Smooth muscle cell (in vitro differentiated cells): ENCODE results near the gene CA10. TPM values are rescaled to one million over a fixed set of nuclear protein-coding genes. Genes with fewer than 3 reads are reported as not detected.

Experiments used
- DNase-seq: peaks from one replicate; lab custom pipeline; 2025; ENCODE audit not compliant: unreplicated experiment; lab: John Stamatoyannopoulos, UW
- H2AFZ ChIP-seq: fragments of 200-600 bp; sonication (generic); 2 replicates; pipeline ENCODE4 v1.6.0; 2016; ENCODE audit warnings: antibody characterized with exemption, low read depth, mild to moderate bottlenecking
- H3F3A ChIP-seq: fragments of 200-600 bp; sonication (generic); 2 replicates; pipeline ENCODE4 v1.6.0; 2017; ENCODE audit warnings: antibody characterized with exemption, low read depth
- H3K27ac ChIP-seq: fragments of 200-600 bp; sonication (generic); 2 replicates; pipeline ENCODE4 v1.5.1; 2016; ENCODE audit warnings: low read depth, mild to moderate bottlenecking
- H3K27me3 ChIP-seq: fragments of 200-600 bp; sonication (generic); 2 replicates; pipeline ENCODE4 v1.6.1; 2016; ENCODE audit warnings: low read depth, mild to moderate bottlenecking
- H3K36me3 ChIP-seq: fragments of 200-600 bp; sonication (generic); 2 replicates; pipeline ENCODE4 v1.5.1; 2016; ENCODE audit warnings: low read depth
- H3K4me1 ChIP-seq: fragments of 200-600 bp; sonication (generic); 2 replicates; pipeline ENCODE4 v1.5.1; 2016; ENCODE audit warnings: low read depth
- H3K4me2 ChIP-seq: fragments of 200-600 bp; sonication (generic); 2 replicates; pipeline ENCODE4 v1.6.0; 2016; ENCODE audit warnings: mild to moderate bottlenecking
- H3K4me3 ChIP-seq: fragments of 200-600 bp; sonication (generic); 2 replicates; pipeline ENCODE4 v1.5.1; 2016; ENCODE audit warnings: mild to moderate bottlenecking
- H3K79me2 ChIP-seq: fragments of 200-600 bp; sonication (generic); 2 replicates; pipeline ENCODE4 v1.6.0; 2016; ENCODE audit warnings: low read depth, mild to moderate bottlenecking
- H3K9ac ChIP-seq: fragments of 200-600 bp; sonication (generic); 2 replicates; pipeline ENCODE4 v1.6.0; 2016; ENCODE audit warnings: low read depth
- H3K9me3 ChIP-seq: fragments of 200-600 bp; sonication (generic); replicated peaks from 2 replicates; pipeline ENCODE4 v1.5.1; 2016; ENCODE audit warnings: low read depth
- H4K20me1 ChIP-seq: fragments of 200-600 bp; sonication (generic); 2 replicates; pipeline ENCODE4 v1.6.0; 2016; ENCODE audit warnings: low read depth
- CTCF ChIP-seq: fragments of 200-600 bp; sonication (generic); IDR thresholded peaks from 2 replicates; pipeline ENCODE4 v1.5.1; 2017; ENCODE audit warnings: borderline replicate concordance, mild to moderate bottlenecking, antibody characterized with exemption; ENCODE audit not compliant: insufficient read depth, poor library complexity, severe bottlenecking
- WGBS: methylation state at CpG from one replicate; pipeline ENCODE4 v1.1.7; 2016; ENCODE audit warnings: low lambda C conversion rate; 5-methylcytosine and 5-hydroxymethylcytosine counted together
- polyA plus RNA-seq: library from polyadenylated mRNA; unstranded; fragments of >200 nt; fragmentation: Nextera tagmentation; extraction: Ambion mirVana; gene quantifications from 2 replicates; pipeline ENCODE4 v1.2.1, GENCODE V29; 2016
- total RNA-seq: library from RNA; depleted of rRNA; stranded (reverse); fragments of >200 nt; gene quantifications from 2 replicates; pipeline ENCODE4 v1.2.3, GENCODE V29; 2014

CA10 gene
- 0.54 TPM in 1 of 2 replicates, not detected in the other for total RNA-seq
- not detected in 2 replicates for polyA plus RNA-seq

- no peak within 1 kb of the TSS for H2AFZ ChIP-seq
- 3% methylated on average over 16 of the region's 52 CpGs for WGBS
- no peak within 1 kb of the TSS for H3K27ac ChIP-seq
- no peaks in the 10 kb centered on the region for H3K79me2 ChIP-seq
- no peaks in the 10 kb centered on the region for H3K36me3 ChIP-seq
- TF ChIP-seq CTCF, result no peak
- H3K27me3 ChIP-seq, result peaks cover 87% of the 10 kb centered on the region
- H3K4me3 ChIP-seq, result peak within 1 kb of the TSS; percentile 37
- no peaks in the 10 kb centered on the region for H4K20me1 ChIP-seq
- H3K9me3 ChIP-seq, result no peaks in the 10 kb centered on the region
- H3K9ac ChIP-seq, result no peak within 1 kb of the TSS
- peak within 1 kb of the TSS; percentile 79 for H3K4me2 ChIP-seq
- DNase-seq, result no peak
- peaks cover 6% of the 10 kb centered on the region for H3F3A ChIP-seq
- no peaks in the 10 kb centered on the region for H3K4me1 ChIP-seq
Observed at GRCh38 chr17:52158450-52159042, at the start of gene CA10. TSS of gene CA10 (minus strand) at chr17:52158714.

DNA sequence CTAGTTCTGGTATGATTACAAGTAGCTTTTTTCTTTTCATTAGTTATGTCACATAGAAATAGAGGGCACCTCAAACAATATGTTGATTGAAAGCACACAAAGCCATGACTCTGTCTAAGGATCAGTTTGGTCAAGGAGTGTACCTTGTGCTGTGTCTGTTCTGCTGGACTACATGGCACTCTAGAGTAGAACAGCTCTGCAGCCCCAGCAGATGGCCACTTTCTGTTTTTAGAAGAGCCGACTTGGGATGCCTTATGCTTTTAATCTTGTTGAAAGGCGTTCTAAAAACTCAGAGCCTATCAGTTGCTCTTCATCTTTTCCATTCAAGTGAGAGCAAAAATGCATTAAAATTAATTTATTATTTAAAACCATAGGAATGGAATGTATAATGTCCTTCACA lies 49.3 kb upstream of the CA10 start:
- WGBS, result 56% methylated on average over 2 of the region's 2 CpGs
- Histone ChIP-seq H3K4me2 (no peak overlapping the region), H3K9me3 (no peaks in the 10 kb centered on the region), H3K4me1 (no peaks in the 10 kb centered on the region), H3K9ac (no peak overlapping the region), H3F3A (no peaks in the 10 kb centered on the region), H3K4me3 (no peak overlapping the region), H3K27ac (no peak overlapping the region), H3K79me2 (no peaks in the 10 kb centered on the region), H3K36me3 (no peaks in the 10 kb centered on the region), H4K20me1 (no peaks in the 10 kb centered on the region), H2AFZ (no peak overlapping the region), H3K27me3 (peaks cover 3% of the 10 kb centered on the region)
- no peak for DNase-seq
- no peak for TF ChIP-seq CTCF

DNA sequence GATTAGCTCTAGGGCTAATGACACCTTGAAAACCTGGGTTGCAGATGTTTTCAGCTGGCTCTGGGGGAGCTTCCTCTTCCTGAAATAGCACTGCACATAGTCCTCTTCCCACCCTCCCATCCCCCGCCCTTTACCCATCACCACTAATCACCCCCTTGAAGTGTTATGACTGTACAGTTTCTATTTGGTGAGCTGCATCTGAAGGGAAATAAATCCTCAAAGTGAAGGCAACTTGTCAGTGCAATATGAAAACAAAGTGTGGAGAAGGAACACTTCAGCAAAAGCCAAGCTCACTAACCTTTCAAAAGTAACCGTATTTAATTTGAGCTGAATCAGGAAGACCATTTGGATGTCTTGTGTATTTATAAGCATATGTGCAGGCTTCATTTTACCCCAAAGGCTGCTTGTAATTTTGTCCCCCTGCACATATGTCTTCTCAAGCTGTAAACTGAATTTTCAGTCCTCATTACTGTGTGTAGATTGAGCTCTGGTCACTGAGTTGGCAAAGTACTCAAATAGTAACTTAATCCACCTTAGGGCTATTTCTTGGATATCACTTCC lies 44.1 kb upstream of the CA10 start:
- no peaks in the 10 kb centered on the region for H4K20me1 ChIP-seq
- no peak for TF ChIP-seq CTCF
- no peaks in the 10 kb centered on the region for H3K9me3 ChIP-seq
- H3K4me3 ChIP-seq, result no peak overlapping the region
- H3K79me2 ChIP-seq, result no peaks in the 10 kb centered on the region
- H3K4me2 ChIP-seq, result no peak overlapping the region
- no peak overlapping the region for H3K9ac ChIP-seq
- WGBS, result 81% methylated on average over 2 of the region's 2 CpGs
- H3K27me3 ChIP-seq, result no peaks in the 10 kb centered on the region
- H3K4me1 ChIP-seq, result no peaks in the 10 kb centered on the region
- no peak overlapping the region for H3K27ac ChIP-seq
- no peak overlapping the region for H2AFZ ChIP-seq
- no peaks in the 10 kb centered on the region for H3K36me3 ChIP-seq
- H3F3A ChIP-seq, result no peaks in the 10 kb centered on the region
- DNase-seq, result no peak
